Mucosa of rectum (tissue), 2 donors: Measurements from ENCODE around the gene NACAD.

Experiments used
- H3K27ac ChIP-seq, 2 donors: one replicate each; pipeline ENCODE4 v1.7.0; 2013; ENCODE audit warnings: inconsistent platforms in 2 of 2, low read depth in 2 of 2, low read length in 2 of 2
- H3K27me3 ChIP-seq, 2 donors: one replicate each; pipeline ENCODE4 v1.7.0; 2013; ENCODE audit warnings: low read length in 2 of 2; ENCODE audit not compliant: control insufficient read depth in 2 of 2, insufficient read depth in 2 of 2
- H3K36me3 ChIP-seq, 2 donors: one replicate each; pipeline ENCODE4 v1.7.0; 2013; ENCODE audit warnings: low read length in 2 of 2; ENCODE audit not compliant: control insufficient read depth in 2 of 2, insufficient read depth in 2 of 2
- H3K4me1 ChIP-seq, 2 donors: one replicate each; pipeline ENCODE4 v1.7.0; 2013; ENCODE audit warnings: low read length in 2 of 2, mild to moderate bottlenecking in 1 of 2; ENCODE audit not compliant: control insufficient read depth in 2 of 2, insufficient read depth in 2 of 2
- H3K4me3 ChIP-seq, 2 donors: one replicate each; pipeline ENCODE4 v1.7.0; 2013; ENCODE audit warnings: low read length in 2 of 2
- H3K9ac ChIP-seq, 2 donors: one replicate each; pipeline ENCODE4 v1.7.0; 2013; ENCODE audit warnings: low read length in 2 of 2, low read depth in 1 of 2, mild to moderate bottlenecking in 1 of 2
- H3K9me3 ChIP-seq, 2 donors: one replicate each; pipeline ENCODE4 v1.7.0; 2013; ENCODE audit warnings: low read length in 2 of 2; ENCODE audit not compliant: control insufficient read depth in 2 of 2
- donor health status: healthy.
- donor health status: Normal muscosa, but diverticular disease.

NACAD gene

GRCh38 chr7:45129181-45129800 is 40.5 kb upstream of the NACAD start:
- H3K4me3 ChIP-seq, result no peak overlapping the region
- no peaks in the 10 kb centered on the region for H3K4me1 ChIP-seq
- H3K9me3 ChIP-seq, result no peaks in the 10 kb centered on the region

GRCh38 chr7:45126920-45127319 is 38.2 kb upstream of the NACAD start:
- Histone ChIP-seq H3K4me3 (no peak overlapping the region), H3K27ac (no peak overlapping the region), H3K9ac (no peak overlapping the region), H3K9me3 (no peaks in the 10 kb centered on the region), H3K27me3 (no peaks in the 10 kb centered on the region), H3K36me3 (no peaks in the 10 kb centered on the region), H3K4me1 (no peaks in the 10 kb centered on the region)

More at GRCh38 chr7:45129181-45129800, 40.5 kb upstream of the NACAD start:
- Histone ChIP-seq H3K36me3 (no peaks in the 10 kb centered on the region), H3K9ac (no peak overlapping the region), H3K27ac (no peak overlapping the region), H3K27me3 (no peaks in the 10 kb centered on the region)

GRCh38 chr7:45126201-45126600 is 37.4 kb upstream of the NACAD start:
- Histone ChIP-seq H3K9me3 (no peaks in the 10 kb centered on the region), H3K27ac (no peak overlapping the region), H3K27me3 (no peaks in the 10 kb centered on the region), H3K36me3 (no peaks in the 10 kb centered on the region), H3K4me1 (no peaks in the 10 kb centered on the region), H3K9ac (no peak overlapping the region), H3K4me3 (no peak overlapping the region)

GRCh38 chr7:45125193-45125904 is 36.6 kb upstream of the NACAD start:
- Histone ChIP-seq H3K27ac (no peak overlapping the region), H3K4me3 (no peak overlapping the region), H3K27me3 (no peaks in the 10 kb centered on the region), H3K4me1 (no peaks in the 10 kb centered on the region), H3K9ac (no peak overlapping the region), H3K36me3 (no peaks in the 10 kb centered on the region), H3K9me3 (no peaks in the 10 kb centered on the region)

- Histone ChIP-seq H3K4me1 (no peaks in the 10 kb centered on the region), H3K9ac (no peak overlapping the region), H3K27me3 (no peaks in the 10 kb centered on the region), H3K4me3 (no peak overlapping the region), H3K9me3 (no peaks in the 10 kb centered on the region), H3K36me3 (no peaks in the 10 kb centered on the region), H3K27ac (no peak overlapping the region)
These were observed 35.3 kb upstream of the NACAD start for GRCh38 chr7:45123913-45124710.

- H3K36me3 ChIP-seq, result no peaks in the 10 kb centered on the region
- no peak overlapping the region for H3K9ac ChIP-seq
- no peaks in the 10 kb centered on the region for H3K9me3 ChIP-seq
- no peak overlapping the region for H3K27ac ChIP-seq
- no peaks in the 10 kb centered on the region for H3K4me1 ChIP-seq
- H3K27me3 ChIP-seq, result no peaks in the 10 kb centered on the region
- no peak overlapping the region for H3K4me3 ChIP-seq
These were observed 34.4 kb upstream of the NACAD start for GRCh38 chr7:45122975-45123860.

- Histone ChIP-seq H3K4me3 (no peak overlapping the region), H3K4me1 (no peaks in the 10 kb centered on the region), H3K9ac (no peak overlapping the region), H3K27ac (no peak overlapping the region), H3K27me3 (peaks cover 2 to 4% of the 10 kb centered on the region in 2 donors), H3K36me3 (no peaks in the 10 kb centered on the region), H3K9me3 (no peaks in the 10 kb centered on the region)
These were observed 30.8 kb upstream of the NACAD start for GRCh38 chr7:45119550-45119949.

- no peak overlapping the region for H3K9ac ChIP-seq
- H3K27me3 ChIP-seq, result peaks cover 2 to 4% of the 10 kb centered on the region in 2 donors
- no peak overlapping the region for H3K27ac ChIP-seq
- H3K9me3 ChIP-seq, result no peaks in the 10 kb centered on the region
- no peaks in the 10 kb centered on the region for H3K36me3 ChIP-seq
- no peak overlapping the region for H3K4me3 ChIP-seq
- H3K4me1 ChIP-seq, result no peaks in the 10 kb centered on the region
These were observed 30.1 kb upstream of the NACAD start for GRCh38 chr7:45118889-45119331.

- H3K9ac ChIP-seq, result no peak overlapping the region
- H3K36me3 ChIP-seq, result no peaks in the 10 kb centered on the region
- H3K4me1 ChIP-seq, result no peaks in the 10 kb centered on the region
- no peak overlapping the region for H3K27ac ChIP-seq
- no peaks in the 10 kb centered on the region for H3K9me3 ChIP-seq
- H3K4me3 ChIP-seq, result no peak overlapping the region
- peaks cover 2 to 4% of the 10 kb centered on the region in 2 donors for H3K27me3 ChIP-seq
These were observed 29.5 kb upstream of the NACAD start for GRCh38 chr7:45118292-45118691.
